Activated CD8-positive, alpha-beta T cell treated with anti-CD3 and anti-CD28 coated beads, Interleukin-2, amount 10 ng/mL, durations not matched to agents 7 days and 5 days (primary cell): ENCODE measurements around the gene STUB1. TPM values are rescaled to one million over a fixed set of nuclear protein-coding genes. Genes with fewer than 3 reads are reported as not detected.

Experiments
- ATAC-seq: fragments of 150-1000 bp; cut with Tn5 transposase; one replicate; pipeline ENCODE4 v1.10.0; 2021; ENCODE audit warnings: moderate library complexity
- CTCF ChIA-PET: fragments of 350-600 bp; sonication (Branson Sonifier 250); formaldehyde crosslinking; loops from one replicate; lab custom pipeline; 2021; ENCODE audit warnings: antibody characterized with exemption; lab: Charles Lee
- POLR2A ChIA-PET: fragments of 350-600 bp; sonication (Branson Sonifier 250); formaldehyde crosslinking; loops from one replicate; lab custom pipeline; 2021; ENCODE audit warnings: antibody characterized with exemption; lab: Charles Lee
- DNase-seq: peaks from one replicate; pipeline ENCODE4 v3.0.0-alpha.2; 2020
- H3K27ac Mint-ChIP-seq: one replicate; pipeline ENCODE4 v1.8.0; 2021; ENCODE audit warnings: mild to moderate bottlenecking, mixed read lengths
- H3K27me3 Mint-ChIP-seq: one replicate; pipeline ENCODE4 v1.8.0; 2021; ENCODE audit warnings: low read depth, mixed read lengths
- H3K36me3 Mint-ChIP-seq: one replicate; pipeline ENCODE4 v1.8.0; 2021; ENCODE audit warnings: low read depth, mixed read lengths
- H3K4me1 Mint-ChIP-seq: one replicate; pipeline ENCODE4 v1.8.0; 2021; ENCODE audit warnings: low read depth, mixed read lengths
- H3K4me3 Mint-ChIP-seq: one replicate; pipeline ENCODE4 v1.8.0; 2021; ENCODE audit warnings: mild to moderate bottlenecking, mixed read lengths
- H3K9me3 Mint-ChIP-seq: one replicate; pipeline ENCODE4 v1.8.0; 2022; ENCODE audit warnings: mixed read lengths; ENCODE audit not compliant: insufficient read depth
- total RNA-seq, 2 experiments: library from RNA; stranded (reverse); gene quantifications; one replicate each; pipeline ENCODE4 v1.2.3, GENCODE V29; 2021

The STUB1 gene
- total RNA-seq, 2 experiments from 2014 or later: 80.4 to 86.4 TPM

DNA sequence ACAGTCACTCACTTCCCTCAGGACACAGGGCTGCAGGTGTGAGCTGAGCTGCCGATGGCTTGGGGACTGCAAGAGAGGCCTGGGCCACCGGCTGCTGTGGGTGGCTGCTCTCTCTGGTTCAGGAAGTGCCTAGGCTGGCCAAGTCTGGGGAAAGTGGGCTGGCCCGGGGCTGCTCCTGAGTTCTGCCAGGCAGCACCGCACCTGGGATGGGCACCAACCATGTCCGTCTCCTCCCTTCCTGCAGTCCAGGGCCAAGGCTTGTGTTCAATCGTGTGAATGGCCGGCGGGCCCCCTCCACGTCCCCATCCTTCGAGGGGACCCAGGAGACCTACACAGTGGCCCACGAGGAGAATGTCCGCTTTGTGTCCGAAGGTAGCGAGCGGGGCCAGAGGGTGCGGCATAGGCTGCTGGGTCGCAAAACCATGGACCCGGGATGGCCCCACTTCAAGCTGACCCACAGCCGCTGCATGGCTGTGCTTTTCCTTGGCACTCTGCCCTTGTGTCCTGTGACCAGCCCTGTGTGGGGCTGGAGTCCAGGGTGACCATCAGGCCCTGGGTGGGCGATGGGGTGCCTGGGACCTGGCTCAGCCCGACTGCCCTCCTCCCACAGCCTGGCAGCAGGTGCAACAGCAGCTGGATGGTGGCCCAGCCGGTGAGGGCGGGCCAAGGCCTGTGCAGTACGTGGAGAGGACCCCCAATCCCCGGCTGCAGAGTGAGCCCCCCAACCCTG lies 32.9 kb upstream of the STUB1 start:
- Mint-ChIP-seq H3K4me1 (peaks cover 27% of the 10 kb centered on the region), H3K36me3 (peaks cover 11% of the 10 kb centered on the region), H3K9me3 (no peaks in the 10 kb centered on the region), H3K27ac (no peak overlapping the region), H3K4me3 (no peak overlapping the region), H3K27me3 (no peaks in the 10 kb centered on the region)
- ATAC-seq: no peak
- no peak for DNase-seq
- ChIA-PET POLR2A (interaction anchor here (0.6 kb wide), 1 partner anchor 46 kb away, joined by 3 read pairs; no protein-coding TSS in a partner anchor), CTCF (interaction anchor here (1.4 to 2.6 kb wide), 2 partner anchors 10 to 21 kb away, joined by 5 to 16 read pairs; partner anchors contain the start of genes METTL26 and RHOT2)

DNA sequence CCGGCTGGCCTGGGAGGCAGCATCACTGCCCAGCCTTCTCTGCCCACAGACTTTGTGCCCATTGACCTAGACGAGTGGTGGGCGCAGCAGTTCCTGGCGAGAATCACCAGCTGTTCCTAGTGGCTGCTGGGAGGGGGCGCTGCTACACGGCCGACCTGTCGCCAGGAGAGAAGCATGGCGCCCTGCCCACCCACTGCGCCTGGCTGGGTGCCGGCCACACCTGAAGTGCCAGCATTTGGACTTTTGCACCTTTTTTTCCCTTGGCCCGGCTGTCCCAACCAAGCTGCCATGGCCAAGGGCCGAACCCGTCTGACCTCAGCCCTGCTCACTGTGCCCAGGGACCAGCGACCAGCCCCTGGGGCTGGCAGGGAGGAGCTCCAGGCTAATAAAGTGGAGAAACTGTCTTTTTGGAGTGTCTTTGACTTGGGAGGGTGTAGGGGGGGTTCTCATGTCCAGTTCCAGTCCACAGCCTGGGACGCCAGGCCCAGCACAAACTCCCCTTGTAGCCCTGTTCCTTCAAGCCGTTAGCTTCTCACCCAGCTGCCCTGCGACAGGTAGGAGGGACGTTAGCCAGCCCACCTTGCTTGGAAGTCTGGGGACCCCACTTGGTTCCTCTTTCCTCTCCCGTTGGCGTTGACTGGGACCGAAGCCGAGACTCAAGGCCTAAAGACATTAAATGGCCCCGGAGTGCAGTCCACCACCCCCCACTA lies 32.0 kb upstream of the STUB1 start:
- DNase-seq (peak; percentile 54), ATAC-seq (no peak)
- H3K4me1 Mint-ChIP-seq: peaks cover 19% of the 10 kb centered on the region
- H3K27me3 Mint-ChIP-seq: no peaks in the 10 kb centered on the region
- ChIA-PET CTCF (interaction anchor here (1.4 to 2.6 kb wide), 2 partner anchors 11 to 20 kb away, joined by 5 to 16 read pairs; partner anchors contain the start of genes METTL26 and RHOT2), POLR2A (no interaction called here)
- peaks cover 11% of the 10 kb centered on the region for H3K36me3 Mint-ChIP-seq
- H3K9me3 Mint-ChIP-seq: no peaks in the 10 kb centered on the region
- H3K27ac Mint-ChIP-seq: peak overlapping the region; percentile 78
- H3K4me3 Mint-ChIP-seq: peak overlapping the region; percentile 78

DNA sequence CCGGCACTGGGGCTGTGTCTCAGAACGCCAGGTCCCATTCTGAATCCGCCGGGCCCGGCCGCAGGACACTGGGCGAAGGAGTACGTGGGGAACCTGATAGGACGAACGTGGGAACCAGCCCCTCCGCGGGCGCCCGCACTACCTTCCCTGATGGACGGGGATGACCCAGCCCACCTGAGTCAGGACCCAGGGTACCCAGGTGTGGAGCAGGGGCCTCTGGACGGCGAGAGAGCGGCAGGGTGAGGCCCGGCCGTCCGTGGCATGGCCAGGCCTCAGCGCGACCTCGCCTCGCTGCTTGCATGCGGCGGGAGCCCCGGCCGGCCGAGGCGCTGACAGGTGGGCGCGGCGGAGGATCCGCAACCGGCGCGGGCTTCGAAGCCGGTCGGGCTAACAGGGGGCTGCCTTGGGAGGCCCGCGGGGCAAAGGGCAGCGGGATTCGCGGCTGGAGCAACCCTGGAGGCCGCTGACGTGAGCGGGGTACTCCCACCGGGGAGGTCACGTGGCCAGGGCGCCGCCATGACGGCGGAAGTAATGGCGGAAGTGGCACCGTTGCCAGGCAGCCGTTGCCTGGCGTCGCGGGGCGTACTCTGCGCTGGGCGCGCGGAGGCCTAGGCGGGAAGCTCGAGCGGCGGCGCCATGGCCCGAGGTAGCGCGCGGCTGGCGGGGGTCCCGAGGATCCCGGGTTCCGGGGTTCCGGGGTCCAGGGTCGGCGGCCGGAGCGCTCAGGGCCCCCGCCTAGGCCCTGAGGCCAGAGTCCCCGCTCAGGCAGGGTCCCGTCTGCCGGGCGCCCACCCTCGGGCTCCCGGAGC lies 31.2 kb upstream of the STUB1 start, which contains the start of gene WDR90:
Gene WDR90, plus strand, starts transcription at position 585 of the 809 bp plus-strand sequence. Its CDS starts 52 bp downstream, at position 637.
- H3K4me1 Mint-ChIP-seq: peaks cover 15% of the 10 kb centered on the region

DNA sequence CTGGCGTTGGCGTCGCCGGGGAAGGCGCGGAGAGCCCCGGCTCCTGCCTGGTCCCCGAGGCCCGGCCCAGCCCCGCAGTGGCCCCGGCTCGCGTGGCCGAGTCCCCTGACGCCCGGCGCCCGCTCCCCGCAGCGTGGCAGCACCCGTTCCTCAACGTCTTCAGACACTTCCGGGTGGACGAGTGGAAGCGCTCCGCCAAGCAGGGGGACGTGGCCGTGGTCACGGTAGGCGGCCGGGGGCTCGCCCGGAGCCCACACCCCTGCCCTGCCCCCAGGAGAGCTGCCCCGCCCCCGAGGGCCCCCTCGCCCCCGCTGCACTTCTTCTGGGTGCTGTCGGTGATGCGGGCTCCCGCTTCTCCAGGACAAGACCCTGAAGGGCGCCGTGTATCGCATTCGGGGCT lies 30.6 kb upstream of the STUB1 start:
- Mint-ChIP-seq H3K27me3 (no peaks in the 10 kb centered on the region), H3K9me3 (no peaks in the 10 kb centered on the region), H3K4me1 (peaks cover 15% of the 10 kb centered on the region), H3K36me3 (peaks cover 4% of the 10 kb centered on the region), H3K4me3 (peak overlapping the region; percentile 74), H3K27ac (peak overlapping the region; percentile 67)
- POLR2A ChIA-PET: interaction anchor here (0.6 to 1.1 kb wide), 3 partner anchors 10 to 19 kb away, joined by 3 read pairs; partner anchors contain the start of gene RHOT2
- ATAC-seq (peak; percentile 50), DNase-seq (peak; percentile 44)
- CTCF ChIA-PET: interaction anchor here (1.0 to 2.6 kb wide), 3 partner anchors 13 to 18 kb away, joined by 3 to 16 read pairs (median 4); partner anchors contain the start of genes METTL26 and RHOT2

More for the DNA sequence above, 31.2 kb upstream of the STUB1 start, which contains the start of gene WDR90:
- ChIA-PET POLR2A (interaction anchor here (0.6 to 1.1 kb wide), 4 partner anchors 10 to 79 kb away, joined by 3 read pairs; partner anchors contain the start of genes PIGQ and RHOT2), CTCF (interaction anchor here (0.7 to 2.6 kb wide), 4 partner anchors 12 to 70 kb away, joined by 3 to 16 read pairs (median 4); partner anchors contain the start of genes METTL26 and RHOT2)
- ATAC-seq (peak; percentile 84), DNase-seq (peak; percentile 95)
- Mint-ChIP-seq H3K27me3 (no peaks in the 10 kb centered on the region), H3K9me3 (no peaks in the 10 kb centered on the region), H3K27ac (peak within 1 kb of the TSS; percentile 78), H3K36me3 (peaks cover 8% of the 10 kb centered on the region), H3K4me3 (peak within 1 kb of the TSS; percentile 78)

DNA sequence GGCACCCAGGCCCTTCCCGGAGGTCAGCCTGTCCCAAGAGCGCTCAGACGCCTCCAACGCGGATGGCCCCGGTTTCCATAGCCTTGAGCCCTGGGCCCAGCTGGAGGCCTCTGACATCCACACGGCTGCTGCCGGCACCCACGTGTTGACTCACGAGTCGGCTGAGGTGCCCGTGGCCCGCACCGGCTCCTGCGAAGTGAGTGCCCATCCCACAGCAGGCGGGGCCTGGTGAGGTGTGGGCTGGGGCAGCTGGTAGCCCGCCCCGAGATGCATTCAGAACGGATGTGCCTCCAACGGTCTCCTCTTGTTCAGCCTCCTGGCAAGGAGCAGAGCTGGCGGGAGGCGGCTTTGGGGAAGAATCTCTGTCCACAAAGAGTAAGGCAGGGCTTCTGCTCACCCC lies 28.4 kb upstream of the STUB1 start:
- no peaks in the 10 kb centered on the region for H3K9me3 Mint-ChIP-seq
- POLR2A ChIA-PET: interaction anchor here (0.7 kb wide), 1 partner anchor 8 kb away, joined by 3 read pairs; no protein-coding TSS in a partner anchor
- peaks cover 15% of the 10 kb centered on the region for H3K4me1 Mint-ChIP-seq
- H3K4me3 Mint-ChIP-seq: no peak overlapping the region
- ATAC-seq (no peak), DNase-seq (no peak)
- CTCF ChIA-PET: interaction anchor here (1.2 to 1.5 kb wide), 2 partner anchors 9 to 16 kb away, joined by 4 read pairs; partner anchors contain the start of gene RHOT2
- no peak overlapping the region for H3K27ac Mint-ChIP-seq
- H3K36me3 Mint-ChIP-seq: peaks cover 2% of the 10 kb centered on the region
- no peaks in the 10 kb centered on the region for H3K27me3 Mint-ChIP-seq

DNA sequence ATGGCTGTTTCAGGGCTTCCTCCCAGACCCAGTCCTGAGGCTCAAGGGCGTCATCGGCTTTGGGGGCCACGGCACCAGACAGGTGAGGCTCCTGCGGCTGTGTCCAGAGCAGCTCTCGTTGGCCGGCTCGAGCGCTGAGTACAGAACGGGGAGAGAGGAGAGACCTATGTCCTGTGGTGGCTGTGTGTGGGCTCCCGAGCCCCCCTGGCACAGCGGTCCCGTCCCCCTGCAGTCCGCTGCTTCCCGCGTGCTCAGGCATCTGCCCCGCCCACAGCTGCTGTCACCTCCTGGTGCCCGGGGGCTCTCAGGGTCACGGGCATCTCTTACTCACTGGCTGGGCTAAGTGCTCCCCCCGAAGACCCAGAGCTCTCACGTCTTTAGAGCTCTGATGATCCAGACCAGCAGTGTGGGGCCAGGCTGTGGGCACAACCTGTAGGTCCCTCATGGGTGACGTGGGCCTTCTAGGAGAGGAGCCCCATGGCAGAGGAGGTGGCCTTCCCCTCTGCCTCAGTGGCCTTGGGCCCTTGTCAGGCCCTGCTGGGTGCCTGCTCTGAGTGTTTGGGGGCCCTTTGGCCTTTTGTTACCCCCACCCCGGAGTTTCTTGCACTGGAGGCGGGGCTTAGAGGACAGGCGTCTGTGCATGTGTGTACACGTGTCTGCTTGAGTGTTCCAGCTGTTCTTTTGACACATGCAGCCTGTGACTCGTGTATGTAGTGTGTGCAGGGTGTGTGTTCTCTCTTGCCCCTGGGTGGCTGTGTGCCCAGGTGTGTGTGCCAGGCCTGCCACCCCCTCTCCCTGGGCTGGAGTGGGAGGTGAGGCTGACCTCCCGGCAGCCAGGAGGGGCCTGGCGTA lies 27.5 kb upstream of the STUB1 start:
- DNase-seq (no peak), ATAC-seq (no peak)
- no peak overlapping the region for H3K4me3 Mint-ChIP-seq
- H3K36me3 Mint-ChIP-seq: peaks cover 2% of the 10 kb centered on the region
- CTCF ChIA-PET: no interaction called here
- no peak overlapping the region for H3K27ac Mint-ChIP-seq
- H3K9me3 Mint-ChIP-seq: no peaks in the 10 kb centered on the region
- H3K27me3 Mint-ChIP-seq: no peaks in the 10 kb centered on the region
- H3K4me1 Mint-ChIP-seq: peaks cover 13% of the 10 kb centered on the region
- POLR2A ChIA-PET: interaction anchor here (0.7 kb wide), 1 partner anchor 7 kb away, joined by 3 read pairs; no protein-coding TSS in a partner anchor

DNA sequence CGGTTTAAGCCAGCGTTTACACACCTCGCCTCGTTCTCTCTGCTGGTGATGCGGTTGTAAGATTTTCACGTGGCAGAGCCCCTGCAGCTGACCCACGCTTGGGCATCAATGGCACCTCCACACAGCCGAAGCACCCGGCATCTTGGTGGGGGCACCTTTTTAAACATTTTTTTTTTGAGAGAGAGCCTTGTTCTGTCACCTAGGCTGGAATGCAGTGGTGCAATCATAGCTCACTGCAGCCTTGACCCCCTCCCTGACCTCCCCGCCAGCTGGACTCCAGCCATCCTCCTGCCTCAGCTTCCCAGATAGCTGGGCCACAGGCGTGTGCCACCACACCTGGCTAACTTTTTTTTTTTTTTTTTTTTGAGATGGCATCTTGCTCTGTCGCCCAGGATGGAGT lies 26.2 kb upstream of the STUB1 start:
- Mint-ChIP-seq H3K27ac (no peak overlapping the region), H3K4me1 (peaks cover 6% of the 10 kb centered on the region), H3K36me3 (peaks cover 2% of the 10 kb centered on the region), H3K9me3 (no peaks in the 10 kb centered on the region), H3K27me3 (no peaks in the 10 kb centered on the region), H3K4me3 (no peak overlapping the region)
- POLR2A ChIA-PET: interaction anchor here (0.6 to 1.6 kb wide), 2 partner anchors 11 to 12 kb away, joined by 3 to 5 read pairs; partner anchors contain the start of gene MCRIP2
- ATAC-seq (no peak), DNase-seq (no peak)
- CTCF ChIA-PET: no interaction called here

DNA sequence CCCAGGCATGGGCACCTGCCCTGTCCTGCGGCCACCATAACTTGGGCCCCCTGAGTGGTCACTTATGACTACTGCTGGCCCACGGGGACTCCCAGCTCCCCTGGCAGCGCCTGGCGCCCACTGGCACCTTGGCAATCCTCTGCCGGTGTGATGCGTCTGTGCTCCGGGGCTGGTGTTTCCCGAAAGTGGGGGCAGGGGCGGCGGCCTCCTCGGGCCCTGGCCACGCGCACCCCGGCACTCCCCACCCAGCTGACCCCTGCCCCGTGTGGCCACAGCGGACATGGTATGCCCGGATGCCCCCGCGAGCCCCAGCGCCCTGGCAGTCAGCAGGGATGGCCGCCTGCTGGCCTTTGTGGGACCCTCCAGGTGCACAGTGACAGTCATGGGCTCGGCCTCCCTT lies 22.7 kb upstream of the STUB1 start:
- CTCF ChIA-PET: no interaction called here
- Mint-ChIP-seq H3K4me1 (peaks cover 5% of the 10 kb centered on the region), H3K27me3 (no peaks in the 10 kb centered on the region), H3K36me3 (peaks cover 5% of the 10 kb centered on the region), H3K4me3 (no peak overlapping the region), H3K9me3 (no peaks in the 10 kb centered on the region), H3K27ac (no peak overlapping the region)
- POLR2A ChIA-PET: no interaction called here
- ATAC-seq (no peak), DNase-seq (no peak)

DNA sequence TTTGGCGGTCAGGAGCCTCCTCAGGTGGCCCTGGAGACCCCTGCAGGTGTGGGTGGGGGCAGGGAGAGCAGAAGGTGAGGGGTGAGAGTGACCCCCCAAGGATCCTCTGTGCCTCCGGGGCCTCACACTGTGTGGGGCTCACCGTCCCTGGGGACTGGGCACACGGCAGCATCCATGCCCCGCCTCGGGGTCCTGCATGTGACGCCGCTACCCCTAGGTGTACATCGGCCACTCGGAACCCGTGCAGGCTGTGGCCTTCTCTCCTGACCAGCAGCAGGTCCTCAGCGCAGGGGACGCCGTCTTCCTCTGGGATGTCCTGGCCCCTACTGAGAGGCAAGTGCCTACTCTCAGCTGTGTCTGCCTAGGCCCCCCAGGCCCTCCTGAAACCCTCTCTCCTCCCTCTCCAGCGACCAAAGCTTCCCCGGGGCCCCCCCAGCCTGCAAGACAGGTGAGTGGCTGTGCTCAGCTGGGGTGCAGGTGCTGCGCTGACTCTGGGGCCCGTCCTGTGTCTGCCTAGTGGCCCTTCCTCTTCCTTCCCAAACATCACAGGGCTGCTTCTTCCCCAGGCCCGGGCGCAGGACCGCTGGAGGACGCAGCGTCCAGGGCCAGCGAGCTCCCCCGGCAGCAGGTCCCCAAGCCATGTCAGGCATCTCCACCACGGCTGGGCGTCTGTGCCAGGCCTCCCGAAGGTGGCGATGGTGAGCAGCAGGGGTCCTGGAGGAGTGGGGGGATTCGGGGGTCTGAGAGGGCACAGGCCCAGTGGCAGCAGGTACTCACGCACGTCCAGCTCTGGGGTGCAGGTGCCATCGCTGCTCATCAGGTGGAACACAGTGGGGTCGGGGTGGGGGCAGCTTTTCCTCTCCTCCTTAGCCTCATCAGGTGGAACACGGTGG lies 21.3 kb upstream of the STUB1 start:
- ATAC-seq: no peak
- Mint-ChIP-seq H3K36me3 (peaks cover 8% of the 10 kb centered on the region), H3K4me1 (peaks cover 5% of the 10 kb centered on the region), H3K27ac (no peak overlapping the region), H3K4me3 (no peak overlapping the region), H3K9me3 (no peaks in the 10 kb centered on the region), H3K27me3 (no peaks in the 10 kb centered on the region)
- ChIA-PET POLR2A (interaction anchor here (1.1 kb wide), 1 partner anchor 9 kb away, joined by 3 read pairs; no protein-coding TSS in a partner anchor), CTCF (no interaction called here)
- DNase-seq: no peak
